ENCODE measurements around the gene ZCCHC14. TPM values are rescaled to one million over a fixed set of nuclear protein-coding genes. Genes with fewer than 3 reads are reported as not detected.
"Not testable (repeated sequence)": the region's sequence is repeated elsewhere in the genome, so short reads cannot be mapped to it uniquely, and the experiment has no call there.

ZCCHC14 gene
- total RNA-seq, 1 donor, result 8.2 TPM

- H3K4me3 ChIP-seq (ENCODE audit: low read depth, low read length), result no peak overlapping the region
- DNase-seq (ENCODE audit: low read depth), result peak; percentile 39
Observed at GRCh38 chr16:87486713-87487247, 6.0 kb downstream of the ZCCHC14 start.

GRCh38 chr16:87486282-87486681, 6.5 kb downstream of the ZCCHC14 start:
- no peak overlapping the region for H3K4me3 ChIP-seq (ENCODE audit: low read depth, low read length)
- no peak for TF ChIP-seq CTCF (IDR thresholded peaks at IDR 0.05; ENCODE audit: insufficient read depth, low read depth, low read length)
- no peak for DNase-seq (ENCODE audit: low read depth)

More at GRCh38 chr16:87486713-87487247, 6.0 kb downstream of the ZCCHC14 start:
- TF ChIP-seq CTCF (IDR thresholded peaks at IDR 0.05; ENCODE audit: insufficient read depth, low read depth, low read length), result no peak

- not testable (repeated sequence) for DNase-seq (ENCODE audit: low read depth); H3K4me3 ChIP-seq (ENCODE audit: low read depth, low read length)
Observed at GRCh38 chr16:87485792-87486191, 7.0 kb downstream of the ZCCHC14 start.

- DNase-seq (ENCODE audit: low read depth), result no peak
- H3K4me3 ChIP-seq (ENCODE audit: low read depth, low read length), result no peak overlapping the region
- no peak for TF ChIP-seq CTCF (IDR thresholded peaks at IDR 0.05; ENCODE audit: insufficient read depth, low read depth, low read length)
Observed at GRCh38 chr16:87484487-87485331, 8.1 kb downstream of the ZCCHC14 start.

GRCh38 chr16:87483481-87483880, 9.3 kb downstream of the ZCCHC14 start:
- DNase-seq (ENCODE audit: low read depth), result no peak
- TF ChIP-seq CTCF (IDR thresholded peaks at IDR 0.05; ENCODE audit: insufficient read depth, low read depth, low read length), result no peak
- no peak overlapping the region for H3K4me3 ChIP-seq (ENCODE audit: low read depth, low read length)

- not testable (repeated sequence) for DNase-seq (ENCODE audit: low read depth); H3K4me3 ChIP-seq (ENCODE audit: low read depth, low read length)
Observed at GRCh38 chr16:87482670-87483069, 10.2 kb downstream of the ZCCHC14 start.

GRCh38 chr16:87482266-87482665, 10.6 kb downstream of the ZCCHC14 start:
- H3K4me3 ChIP-seq (ENCODE audit: low read depth, low read length), result no peak overlapping the region
- TF ChIP-seq CTCF (IDR thresholded peaks at IDR 0.05; ENCODE audit: insufficient read depth, low read depth, low read length), result no peak
- peak; percentile 23 for DNase-seq (ENCODE audit: low read depth)

GRCh38 chr16:87481711-87482110, 11.1 kb downstream of the ZCCHC14 start:
- H3K4me3 ChIP-seq (ENCODE audit: low read depth, low read length), result not testable (repeated sequence)

GRCh38 chr16:87477209-87477981, 15.4 kb downstream of the ZCCHC14 start:
- not testable (repeated sequence) for DNase-seq (ENCODE audit: low read depth); H3K4me3 ChIP-seq (ENCODE audit: low read depth, low read length)

More at GRCh38 chr16:87481711-87482110, 11.1 kb downstream of the ZCCHC14 start:
- DNase-seq (ENCODE audit: low read depth), result not testable (repeated sequence)

All from fibroblast of villous mesenchyme (primary cell).